NCI-H2029 (cell line): ENCODE data around the gene CACTIN.
A peak's percentile ranks its signal among the peaks of the same experiment; 100 is the strongest.
"Not testable (repeated sequence)": the region's sequence is repeated elsewhere in the genome, so short reads cannot be mapped to it uniquely, and the experiment has no call there.

ENCODE experiments used
- DNase-seq: peaks from one replicate; lab custom pipeline; 2025; lab: John Stamatoyannopoulos, UW

Gene CACTIN

DNA sequence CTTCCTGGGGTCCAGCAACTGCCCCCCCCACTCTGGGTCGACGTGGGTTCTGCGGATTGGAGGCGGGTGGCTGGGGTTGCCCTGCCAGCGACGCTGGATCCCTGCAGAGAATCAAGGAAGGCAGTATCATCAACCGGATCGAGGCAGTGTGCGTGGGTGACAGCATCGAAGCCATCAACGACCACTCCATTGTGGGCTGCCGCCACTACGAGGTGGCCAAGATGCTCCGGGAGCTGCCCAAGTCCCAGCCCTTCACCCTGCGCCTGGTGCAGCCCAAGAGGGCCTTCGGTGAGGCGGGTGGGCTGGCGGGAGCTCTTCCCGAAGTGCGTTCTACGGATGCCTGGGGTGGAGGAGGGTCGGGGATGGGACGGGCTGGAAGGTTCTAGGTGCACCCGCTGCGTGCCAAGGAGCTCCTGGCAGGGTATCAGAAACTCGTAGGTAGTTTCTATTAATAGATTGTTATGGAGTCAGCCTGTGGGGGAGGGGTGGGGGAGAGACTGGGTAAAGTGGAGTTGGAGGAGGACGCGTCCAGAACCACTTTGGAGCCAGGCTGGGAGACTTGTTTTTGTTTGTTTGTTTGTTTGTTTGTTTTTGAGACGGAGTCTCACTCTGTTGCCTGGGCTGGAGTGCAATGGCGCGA lies 39.8 kb downstream of the CACTIN start:
- peak; percentile 57 for DNase-seq

DNA sequence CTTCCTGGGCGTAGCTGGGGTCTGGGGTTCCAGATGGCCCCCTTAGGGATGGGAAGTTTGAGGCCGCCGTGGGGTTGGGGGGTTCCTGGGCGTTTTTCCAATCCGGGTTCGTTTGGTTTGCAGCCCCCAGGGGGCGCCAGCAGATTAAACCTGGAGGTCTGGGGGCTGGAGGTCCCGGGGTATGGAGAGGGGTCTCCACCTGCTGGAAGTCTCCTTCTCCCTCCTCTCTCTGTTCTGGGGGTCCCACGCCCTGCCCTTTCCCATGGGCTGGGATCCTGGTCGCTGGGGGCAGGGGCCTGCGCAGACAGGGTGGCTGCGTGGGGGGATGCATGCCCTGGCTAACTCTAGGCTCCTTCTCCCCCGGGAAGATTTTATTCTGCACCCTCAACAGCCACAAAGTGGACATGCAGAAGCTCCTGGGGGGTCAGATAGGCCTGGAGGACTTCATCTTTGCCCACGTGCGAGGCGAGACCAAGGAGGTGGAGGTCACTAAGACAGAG lies 40.4 kb downstream of the CACTIN start:
- DNase-seq = no peak

DNA sequence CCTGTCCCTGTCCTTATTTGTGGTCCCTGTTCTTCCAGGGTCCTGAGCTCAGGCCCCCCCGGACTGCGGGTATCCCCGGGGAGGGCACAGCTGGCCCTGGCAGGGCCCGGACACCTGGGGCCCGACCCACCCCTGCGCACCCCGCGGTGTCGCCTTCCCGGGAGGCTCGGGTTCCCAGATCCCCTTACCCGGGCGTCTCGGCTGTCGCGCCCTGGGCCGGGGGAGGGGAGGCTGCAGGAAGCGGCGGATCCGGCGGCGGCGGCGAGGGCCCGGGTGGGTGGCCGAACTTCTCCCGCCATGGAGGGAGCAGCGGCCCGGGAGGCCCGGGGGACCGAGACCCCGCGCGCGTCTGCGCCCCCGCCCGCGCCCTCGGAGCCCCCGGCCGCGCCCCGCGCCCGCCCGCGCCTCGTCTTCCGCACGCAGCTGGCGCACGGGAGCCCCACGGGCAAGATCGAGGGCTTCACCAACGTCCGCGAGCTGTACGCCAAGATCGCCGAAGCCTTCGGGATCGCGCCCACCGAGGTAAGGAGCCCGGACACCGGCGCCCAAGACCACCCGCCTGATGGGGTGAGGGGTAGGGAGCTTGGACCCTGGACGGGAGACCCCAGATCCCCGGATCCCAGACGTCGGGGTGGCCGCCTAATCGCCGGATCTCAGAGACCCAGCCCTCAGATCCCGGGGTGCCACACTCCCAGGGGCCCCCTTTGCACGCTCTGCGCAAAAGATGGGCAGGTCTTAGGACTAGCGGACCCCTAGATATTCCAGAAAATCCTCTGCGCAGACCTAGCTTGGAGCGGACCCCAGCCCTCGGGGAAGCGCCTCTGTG lies 41.1 kb downstream of the CACTIN start, which contains the start of gene GIPC3:
TSS of gene GIPC3 (plus strand) at position 178 of the 826 bp plus-strand sequence. CDS start at position 298, 120 bp downstream.
- DNase-seq = no peak

DNA sequence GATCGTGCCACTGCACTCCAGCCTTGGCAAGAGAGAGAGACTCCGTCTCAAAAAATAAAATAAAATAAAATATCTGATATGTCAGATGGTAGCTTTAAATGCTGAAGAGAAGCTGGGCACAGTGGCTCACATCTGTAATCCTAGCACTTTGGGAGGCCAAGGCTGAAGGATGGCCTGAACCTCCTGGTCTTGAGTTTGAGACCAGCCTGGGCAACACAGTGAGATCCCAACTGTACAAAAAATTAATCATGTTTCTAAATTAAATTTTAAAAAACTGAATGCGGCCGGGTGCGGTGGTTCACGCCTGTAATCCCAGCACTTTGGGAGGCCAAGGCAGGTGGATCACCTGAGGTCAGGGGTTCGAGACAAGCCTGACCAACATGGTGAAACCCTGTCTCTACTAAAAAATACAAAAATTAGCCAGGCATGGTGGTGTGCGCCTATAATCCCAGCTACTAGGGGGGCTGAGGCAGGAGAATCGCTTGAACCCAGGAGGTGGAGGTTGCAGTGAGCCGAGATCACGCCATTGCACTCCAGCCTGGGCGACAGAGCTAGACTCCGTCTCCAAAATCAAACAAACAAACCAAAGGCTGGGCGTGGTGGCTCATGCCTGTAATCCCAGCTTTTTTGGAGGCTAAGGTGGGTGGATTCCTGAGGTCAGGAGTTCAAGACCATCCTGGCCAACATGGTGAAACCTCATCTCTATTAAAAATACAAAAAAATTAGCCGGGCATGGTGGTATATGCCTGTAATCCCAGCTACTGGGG lies 42.4 kb downstream of the CACTIN start:
- DNase-seq = not testable (repeated sequence)

DNA sequence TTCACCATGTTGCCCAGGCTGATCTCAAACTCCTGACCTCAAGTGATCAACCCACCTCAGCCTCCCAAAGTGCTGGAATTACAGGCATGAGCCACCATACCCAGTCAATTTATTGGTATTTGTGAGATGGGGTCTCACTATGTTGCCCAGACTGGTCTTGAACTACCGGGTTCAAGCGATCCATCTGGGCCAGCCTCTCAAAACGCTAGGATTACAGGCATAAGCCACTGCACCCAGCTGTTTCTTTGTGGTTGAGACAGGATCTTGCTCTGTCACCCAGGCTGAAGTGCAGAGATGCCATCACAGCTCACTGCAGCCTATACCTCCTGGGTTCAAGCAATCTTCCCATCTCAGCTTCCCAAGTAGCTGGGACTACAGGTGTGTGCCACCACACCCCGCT lies 44.8 kb downstream of the CACTIN start:
- not testable (repeated sequence) for DNase-seq

DNA sequence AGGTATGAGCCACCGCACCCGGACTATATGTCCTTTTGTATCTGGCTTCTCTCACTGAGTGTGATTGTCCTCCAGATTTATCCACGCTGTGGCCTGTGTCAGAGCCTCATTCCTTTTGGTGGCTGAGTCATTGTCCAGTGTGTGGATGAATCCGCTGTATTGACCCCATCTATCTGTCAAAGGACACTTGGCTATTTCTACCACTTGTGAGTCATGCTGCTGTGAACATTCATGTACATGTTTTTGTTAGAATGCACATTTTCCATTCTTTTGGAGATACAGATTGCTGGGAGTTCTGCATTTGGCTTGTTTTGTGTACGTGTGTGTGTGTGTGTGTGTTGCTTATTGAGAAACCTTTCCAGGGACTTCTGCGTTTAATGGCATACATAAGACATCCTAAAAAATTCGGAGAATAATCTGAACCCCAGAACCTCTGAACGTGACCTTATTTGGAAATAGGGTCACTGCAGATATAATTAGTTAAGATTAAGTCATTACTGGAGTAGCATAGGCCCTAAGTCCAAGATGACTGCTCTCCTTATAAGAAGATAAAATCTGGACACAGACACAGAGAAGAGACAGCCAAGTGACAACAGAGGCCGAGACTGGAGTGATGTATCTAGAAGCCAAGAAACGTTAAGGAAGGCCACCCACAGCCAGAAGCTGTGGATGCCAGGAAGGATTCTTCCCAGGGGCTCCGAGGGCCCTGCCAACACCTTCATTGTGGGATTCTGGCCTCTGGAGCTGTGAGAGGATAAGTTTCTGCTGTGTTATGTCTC lies 46.2 kb downstream of the CACTIN start:
- DNase-seq = no peak

DNA sequence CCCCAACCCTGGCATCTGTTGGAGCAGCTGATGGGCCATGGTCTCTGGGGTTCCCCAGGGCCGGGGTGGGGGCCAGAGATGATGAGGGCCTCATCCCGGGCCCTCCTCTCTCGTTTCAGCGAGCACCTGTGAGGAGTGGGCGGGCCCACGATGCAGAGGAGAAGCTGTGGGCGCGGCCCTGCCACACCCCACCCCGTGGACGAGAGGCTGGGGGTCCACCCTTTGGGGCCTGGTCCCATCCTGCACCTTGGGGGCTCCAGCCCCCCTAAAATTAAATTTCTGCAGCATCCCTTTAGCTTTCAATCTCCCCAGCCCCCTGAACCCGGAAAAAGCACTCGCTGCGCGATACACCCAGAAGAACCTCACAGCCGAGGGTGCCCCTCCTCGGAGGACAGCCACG lies 48.2 kb downstream of the CACTIN start:
- no peak for DNase-seq

DNA sequence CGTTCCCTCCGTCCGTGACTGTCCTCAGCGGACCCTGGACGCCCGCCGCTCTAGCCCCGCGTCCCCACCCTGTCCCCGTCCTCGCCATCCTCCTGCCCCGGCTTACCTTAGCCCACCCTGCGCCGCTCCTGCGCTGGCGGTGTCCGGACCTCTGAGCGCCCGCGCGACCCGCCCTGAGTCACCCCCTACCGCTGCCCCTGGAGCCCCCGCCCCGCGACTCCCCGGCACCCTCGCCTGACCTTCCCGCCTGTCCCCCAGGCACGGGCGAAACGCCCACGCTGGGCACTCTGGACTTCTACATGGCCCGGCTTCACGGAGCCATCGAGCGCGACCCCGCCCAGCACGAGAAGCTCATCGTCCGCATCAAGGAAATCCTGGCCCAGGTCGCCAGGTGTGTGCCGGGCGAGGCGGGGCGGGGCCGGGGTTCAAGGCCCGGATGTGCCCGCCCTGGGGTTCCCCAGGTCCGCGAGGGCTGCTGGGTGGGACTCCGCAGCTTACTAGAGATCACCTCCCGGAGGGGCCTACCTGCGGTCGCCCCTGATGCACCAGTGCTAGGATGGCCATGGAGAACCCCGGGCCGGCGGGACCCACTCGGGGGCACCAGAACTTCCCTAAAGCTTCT lies 48.8 kb downstream of the CACTIN start:
- no peak for DNase-seq

DNA sequence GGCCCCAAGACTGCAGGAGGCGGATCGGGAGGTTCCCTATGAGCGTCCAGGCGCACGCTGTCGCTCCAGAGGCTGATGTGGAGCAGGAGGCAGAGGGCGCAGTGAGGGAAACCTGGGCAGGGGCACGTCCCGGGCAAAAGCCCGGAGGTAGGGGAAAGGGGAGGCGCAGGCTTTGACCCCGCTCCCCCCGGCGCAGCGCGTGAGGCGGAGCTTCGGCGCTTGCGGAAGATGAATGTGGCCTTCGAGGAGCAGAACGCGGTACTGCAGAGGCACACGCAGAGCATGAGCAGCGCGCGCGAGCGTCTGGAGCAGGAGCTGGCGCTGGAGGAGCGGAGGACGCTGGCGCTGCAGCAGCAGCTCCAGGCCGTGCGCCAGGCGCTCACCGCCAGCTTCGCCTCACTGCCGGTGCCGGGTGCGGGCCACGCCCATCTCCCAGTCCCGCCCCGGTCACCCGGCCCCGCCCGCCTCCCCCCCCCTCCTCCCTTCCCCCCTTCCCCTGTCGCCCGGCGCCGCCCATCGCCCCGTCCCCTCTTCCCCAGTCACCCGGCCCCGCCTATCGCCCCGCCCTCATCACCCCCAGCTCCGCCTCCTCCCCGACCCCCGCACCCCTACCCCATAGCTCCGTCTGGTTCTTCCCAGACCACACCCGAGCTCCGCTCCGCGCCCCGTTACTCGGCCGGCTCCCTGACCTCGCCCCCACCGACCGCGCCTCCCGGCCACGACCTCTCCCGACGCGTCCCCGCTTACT lies 49.7 kb downstream of the CACTIN start:
- DNase-seq = no peak

DNA sequence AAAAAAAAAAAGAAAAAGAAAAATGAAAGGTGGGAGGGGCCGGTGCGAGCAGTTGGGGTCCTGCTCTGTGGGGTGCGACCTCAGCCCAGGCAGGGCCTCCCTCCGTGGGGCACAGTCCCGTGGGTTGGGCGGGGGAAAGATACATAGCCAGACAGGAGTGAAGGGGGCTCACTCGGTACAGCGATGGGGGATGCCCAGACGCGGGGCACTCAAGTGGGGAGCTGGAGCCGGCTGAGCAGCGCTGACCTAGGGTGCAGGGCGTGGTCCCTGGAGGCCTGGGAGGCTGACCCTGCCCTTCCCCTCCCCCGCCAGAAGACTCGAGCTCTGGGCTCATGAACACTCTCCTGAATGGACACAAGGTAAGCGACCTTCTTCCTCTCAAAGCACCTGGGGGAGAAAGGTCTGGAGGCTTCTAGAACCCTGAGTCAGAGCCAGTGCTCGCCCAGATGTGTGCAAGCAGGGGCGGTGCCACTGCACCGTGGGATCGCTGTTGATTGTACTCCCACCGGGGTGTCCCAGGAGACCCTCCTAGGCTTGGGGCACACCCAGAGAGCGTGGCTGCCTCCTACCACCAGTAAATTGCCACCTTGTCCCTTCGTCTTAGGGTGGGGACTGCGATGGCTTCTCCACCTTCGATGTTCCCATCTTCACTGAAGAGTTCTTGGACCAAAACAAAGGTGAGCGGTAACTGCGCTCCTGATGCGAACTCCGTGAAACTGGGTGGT lies 50.5 kb downstream of the CACTIN start:
- no peak for DNase-seq

DNA sequence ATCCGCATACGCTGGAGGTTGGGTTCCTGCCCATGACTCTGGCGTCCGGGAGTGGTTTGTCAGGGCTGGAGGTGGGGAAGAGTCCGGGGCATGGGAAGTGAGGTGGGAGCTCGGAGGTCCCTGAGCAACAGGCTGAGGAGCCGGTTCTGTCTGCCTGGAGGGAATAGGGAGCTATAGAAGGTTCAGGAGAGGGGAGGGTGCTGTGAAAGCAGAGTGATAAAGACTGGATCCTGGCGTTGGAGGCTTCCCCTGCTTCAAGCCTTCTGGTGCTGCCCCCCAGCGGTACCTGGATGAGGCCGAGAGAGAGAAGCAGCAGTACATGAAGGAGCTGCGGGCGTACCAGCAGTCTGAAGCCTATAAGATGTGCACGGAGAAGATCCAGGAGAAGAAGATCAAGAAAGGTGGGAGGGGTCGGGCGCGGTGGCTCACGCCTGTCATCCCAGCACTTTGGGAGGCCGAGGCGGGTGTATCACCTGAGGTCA lies 51.3 kb downstream of the CACTIN start:
- no peak for DNase-seq

DNA sequence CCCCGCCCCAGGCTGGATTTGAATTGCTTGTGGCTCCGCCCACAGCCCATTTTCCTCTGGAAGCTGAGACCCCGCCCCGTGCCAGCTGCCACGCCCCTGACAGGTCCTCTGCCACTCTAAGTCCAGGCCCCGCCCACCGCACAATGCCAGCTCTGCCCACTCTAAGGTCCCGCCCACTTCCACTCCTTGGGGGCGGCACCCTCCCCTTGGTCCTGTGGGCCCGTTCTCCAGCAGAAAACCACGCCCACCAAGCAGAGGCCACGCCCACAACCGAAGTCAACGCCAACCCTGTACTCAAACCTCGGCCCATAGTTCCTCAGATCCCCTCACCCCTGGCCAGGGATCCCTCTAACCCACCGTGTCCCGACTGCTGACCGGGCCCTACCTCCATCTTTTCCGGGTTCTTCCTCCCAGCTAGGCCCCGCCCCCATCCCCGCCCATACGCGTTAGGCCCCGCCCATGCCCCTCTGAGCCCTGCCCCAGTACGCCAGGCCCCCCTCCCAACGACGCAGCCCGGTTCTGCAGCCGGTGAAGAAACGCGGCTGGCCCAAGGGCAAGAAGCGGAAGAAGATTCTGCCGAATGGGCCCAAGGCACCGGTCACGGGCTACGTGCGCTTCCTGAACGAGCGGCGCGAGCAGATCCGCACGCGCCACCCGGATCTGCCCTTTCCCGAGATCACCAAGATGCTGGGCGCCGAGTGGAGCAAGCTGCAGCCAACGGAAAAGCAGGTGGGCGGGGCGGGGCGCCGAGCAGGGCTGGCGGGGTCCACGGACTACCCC lies 52.5 kb downstream of the CACTIN start:
- peak; percentile 97 for DNase-seq

DNA sequence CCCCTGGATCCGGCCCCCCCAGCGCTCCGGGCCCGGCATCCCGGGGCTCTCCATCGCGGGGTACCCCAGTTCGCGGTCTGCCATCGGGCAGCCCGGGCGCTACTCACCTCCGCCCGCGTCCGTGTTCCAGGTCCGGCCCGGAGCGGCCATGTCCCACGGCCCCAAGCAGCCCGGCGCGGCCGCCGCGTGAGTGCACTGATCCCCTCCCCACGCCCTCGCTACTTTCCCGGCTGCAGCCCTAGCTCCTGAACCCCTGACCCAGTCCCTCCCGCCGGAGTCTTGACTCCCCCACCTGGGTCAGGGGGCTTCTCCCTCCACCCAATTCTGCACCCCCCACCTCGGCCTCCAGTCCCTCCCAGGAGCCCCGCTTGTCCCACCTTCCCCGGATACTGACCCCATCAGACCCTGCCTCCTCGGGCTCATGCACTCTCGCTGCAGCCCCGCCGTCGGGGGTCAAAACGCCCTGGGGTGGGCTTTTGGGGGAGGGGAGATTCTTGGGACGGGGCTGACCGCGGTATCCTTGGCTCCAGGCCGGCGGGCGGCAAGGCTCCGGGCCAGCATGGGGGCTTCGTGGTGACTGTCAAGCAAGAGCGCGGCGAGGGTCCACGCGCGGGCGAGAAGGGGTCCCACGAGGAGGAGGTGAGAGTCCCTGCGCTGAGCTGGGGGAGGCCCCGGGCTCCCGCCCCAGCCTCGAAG lies 53.3 kb downstream of the CACTIN start:
- DNase-seq = no peak

DNA sequence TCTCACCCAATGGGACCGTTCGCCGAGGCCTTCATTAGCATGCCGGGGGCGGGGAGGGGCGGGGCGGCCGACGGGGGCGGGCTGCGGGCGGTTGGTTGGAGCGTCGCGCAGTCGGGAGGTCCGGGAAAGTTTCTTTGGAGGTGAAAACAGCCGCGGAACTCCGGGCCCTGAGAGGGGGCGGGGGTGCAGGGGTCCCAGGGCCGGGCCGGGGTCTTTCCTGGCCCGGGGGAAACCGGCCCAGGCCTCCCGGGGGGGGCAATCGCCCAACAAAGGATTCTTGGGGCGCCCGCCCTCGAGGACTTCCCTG lies 53.8 kb downstream of the CACTIN start, which contains the start of gene HMG20B:
TSS of gene HMG20B (plus strand) at position 90 of the 307 bp plus-strand sequence. CDS start 366 bp downstream, outside the sequence.
- DNase-seq = no peak

DNA sequence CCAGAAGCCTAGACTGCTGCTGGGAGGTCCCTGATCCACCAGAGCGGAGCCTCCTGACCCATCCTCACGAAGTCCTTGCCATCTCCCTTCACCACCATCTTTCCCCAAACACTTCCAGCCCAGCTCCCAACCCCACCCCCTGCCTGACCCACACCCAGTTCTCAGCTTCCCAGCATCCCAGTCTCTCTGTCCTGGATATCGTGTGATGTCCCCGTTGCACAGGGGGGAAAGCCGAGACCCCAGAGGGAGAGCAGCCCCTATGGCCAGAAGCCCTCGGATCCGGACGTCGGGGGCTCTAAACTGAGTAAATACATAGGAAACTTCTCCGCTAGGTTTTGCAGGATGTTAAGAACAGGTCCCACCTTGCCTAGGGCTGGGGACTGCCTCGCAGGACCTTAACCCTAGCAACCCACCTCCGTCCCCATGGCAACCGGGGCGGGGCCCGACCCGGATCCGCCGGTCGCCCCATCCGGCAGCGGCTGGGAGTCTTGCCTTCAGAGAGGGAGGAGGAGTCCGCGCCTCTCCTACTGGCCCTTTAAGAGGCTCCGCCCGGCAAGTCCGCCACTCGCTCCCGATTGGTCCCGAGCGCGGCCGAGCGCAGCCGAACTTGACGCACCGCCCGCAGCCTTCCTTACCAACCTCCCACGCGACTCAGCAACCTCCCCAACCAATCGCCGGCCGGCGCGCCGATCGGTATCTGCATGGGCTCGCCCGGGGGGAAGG lies 54.3 kb downstream of the CACTIN start:
- DNase-seq = peak; percentile 99

DNA sequence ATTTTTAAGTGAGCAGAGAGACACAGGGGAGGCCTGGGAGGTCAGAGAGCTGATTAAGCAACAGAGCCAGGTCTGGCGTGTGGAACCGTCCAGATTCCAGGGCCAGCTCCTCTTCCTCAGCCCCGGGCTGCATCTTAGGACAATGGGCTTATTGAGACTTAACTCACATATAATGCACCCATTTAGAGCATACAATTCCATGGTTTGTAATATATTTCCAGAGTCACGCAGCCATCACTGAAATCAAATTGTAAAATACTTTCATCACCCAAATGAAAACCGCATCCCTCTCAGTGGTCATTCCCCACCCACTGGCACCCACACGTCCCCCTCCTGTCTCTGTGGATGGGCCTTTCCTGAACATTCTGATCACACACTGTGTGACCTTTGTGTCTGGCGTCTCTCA lies 56.0 kb downstream of the CACTIN start:
- no peak for DNase-seq

DNA sequence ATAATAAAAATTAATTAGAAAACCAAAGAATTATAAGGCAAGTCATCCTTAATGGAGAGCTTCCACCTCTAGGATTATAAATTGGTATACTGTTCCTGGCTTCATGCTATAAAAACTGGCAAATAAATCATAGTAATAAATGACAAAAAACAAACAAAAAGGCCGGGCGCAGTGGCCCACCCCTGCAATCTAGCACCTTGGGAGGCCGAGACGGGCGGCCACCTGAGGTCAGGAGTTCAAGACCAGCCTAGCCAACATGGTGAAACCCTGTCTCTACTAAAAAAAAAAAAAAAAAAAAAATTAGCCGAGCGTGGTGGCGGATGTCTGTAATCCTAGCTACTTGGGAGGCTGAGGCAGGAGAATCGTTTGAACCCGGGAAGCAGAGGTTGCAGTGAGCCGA lies 56.5 kb downstream of the CACTIN start:
- not testable (repeated sequence) for DNase-seq

DNA sequence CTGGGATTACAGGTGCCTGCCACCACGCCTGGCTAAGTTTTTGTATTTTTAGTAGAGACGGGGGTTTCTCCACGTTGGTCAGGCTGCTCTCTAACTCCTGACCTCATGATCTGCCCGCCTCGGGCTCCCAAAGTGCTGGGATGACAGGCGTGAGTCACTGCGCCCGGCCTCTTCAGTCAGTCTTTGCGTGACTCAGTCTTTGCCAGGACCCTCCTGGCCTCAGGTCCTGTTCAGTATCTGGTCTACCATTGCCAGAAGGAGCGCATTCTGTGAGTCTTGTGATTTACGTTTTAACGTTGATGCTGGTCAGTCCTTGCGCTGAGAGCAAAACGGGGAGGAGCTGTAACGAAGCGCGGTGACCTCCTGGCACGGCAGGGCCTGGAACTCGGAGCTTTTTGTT lies 61.5 kb downstream of the CACTIN start:
- DNase-seq = no peak
